Muscle layer of colon (tissue), 2 donors: ENCODE data around the gene GPC5.

Source experiments
- H3K27ac ChIP-seq: one replicate; pipeline ENCODE4 v1.7.0; 2013; ENCODE audit warnings: low read depth, mild to moderate bottlenecking, low read length, moderate library complexity
- H3K27me3 ChIP-seq, 2 donors: one replicate each; pipeline ENCODE4 v1.7.0; 2013; ENCODE audit warnings: low read length in 2 of 2, mild to moderate bottlenecking in 2 of 2; ENCODE audit not compliant: insufficient read depth in 2 of 2, control insufficient read depth in 1 of 2
- H3K36me3 ChIP-seq: one replicate; pipeline ENCODE4 v1.7.0; 2013; ENCODE audit warnings: mild to moderate bottlenecking, low read length; ENCODE audit not compliant: insufficient read depth
- H3K4me1 ChIP-seq: one replicate; pipeline ENCODE4 v1.7.0; 2013; ENCODE audit warnings: mild to moderate bottlenecking, low read length; ENCODE audit not compliant: insufficient read depth
- H3K4me3 ChIP-seq, 2 donors: one replicate each; pipeline ENCODE4 v1.7.0; 2013; ENCODE audit warnings: low read length in 2 of 2, low read depth in 1 of 2, mild to moderate bottlenecking in 1 of 2, moderate library complexity in 1 of 2
- H3K9ac ChIP-seq: one replicate; pipeline ENCODE4 v1.7.0; 2013; ENCODE audit warnings: low read length
- H3K9me3 ChIP-seq: one replicate; pipeline ENCODE4 v1.7.0; 2013; ENCODE audit warnings: mild to moderate bottlenecking, low read length
- donor health status: abdominal sarcoma.
- donor health status: Adenocarcinoma of cecum.

GPC5 gene

DNA sequence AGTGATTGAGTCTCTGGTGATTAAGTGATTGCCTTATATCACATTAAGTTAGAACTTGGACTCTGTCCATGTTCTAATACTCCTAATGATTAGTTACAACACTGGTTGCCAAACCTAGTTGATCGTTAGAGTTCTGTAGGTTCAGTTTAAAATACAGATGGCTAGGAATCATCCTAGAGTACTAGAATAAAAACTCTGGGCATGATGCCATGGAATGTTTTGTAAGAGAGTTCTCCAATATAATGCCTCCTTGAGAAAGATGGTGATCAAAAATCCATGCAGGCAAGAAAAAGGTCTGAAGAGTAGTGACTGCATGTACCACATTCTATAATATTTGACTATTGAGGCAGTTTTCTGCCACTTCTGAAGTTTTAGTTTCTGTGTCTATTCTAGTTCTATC, 176.3 kb downstream of the GPC5 start:
- H3K4me3 ChIP-seq: no peak overlapping the region
- H3K9me3 ChIP-seq: no peaks in the 10 kb centered on the region
- H3K9ac ChIP-seq: no peak overlapping the region
- no peaks in the 10 kb centered on the region for H3K27me3 ChIP-seq
- H3K27ac ChIP-seq: no peak overlapping the region
- H3K36me3 ChIP-seq: no peaks in the 10 kb centered on the region
- H3K4me1 ChIP-seq: no peaks in the 10 kb centered on the region

DNA sequence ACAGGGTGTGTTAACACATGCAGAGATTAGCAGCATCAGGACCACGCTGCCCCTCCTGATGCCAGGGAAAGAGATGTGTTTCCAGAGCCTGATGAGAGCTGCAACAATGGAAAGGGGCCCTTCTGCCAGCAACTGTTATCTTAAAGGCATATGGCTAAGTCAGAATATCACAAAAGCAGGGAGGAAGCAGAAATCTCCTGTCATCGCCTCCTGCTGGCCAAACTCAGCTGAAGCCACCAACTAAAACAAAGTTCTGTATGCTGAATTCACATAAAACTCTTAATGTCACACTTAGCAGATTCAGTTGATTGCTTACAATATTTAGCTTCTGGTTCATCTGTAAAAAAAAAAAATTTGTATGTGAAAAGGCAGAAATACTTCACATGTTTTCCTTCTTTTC, 178.2 kb downstream of the GPC5 start:
- Histone ChIP-seq H3K27me3 (no peaks in the 10 kb centered on the region), H3K36me3 (no peaks in the 10 kb centered on the region), H3K9ac (no peak overlapping the region), H3K4me3 (no peak overlapping the region), H3K27ac (no peak overlapping the region), H3K4me1 (no peaks in the 10 kb centered on the region), H3K9me3 (no peaks in the 10 kb centered on the region)

DNA sequence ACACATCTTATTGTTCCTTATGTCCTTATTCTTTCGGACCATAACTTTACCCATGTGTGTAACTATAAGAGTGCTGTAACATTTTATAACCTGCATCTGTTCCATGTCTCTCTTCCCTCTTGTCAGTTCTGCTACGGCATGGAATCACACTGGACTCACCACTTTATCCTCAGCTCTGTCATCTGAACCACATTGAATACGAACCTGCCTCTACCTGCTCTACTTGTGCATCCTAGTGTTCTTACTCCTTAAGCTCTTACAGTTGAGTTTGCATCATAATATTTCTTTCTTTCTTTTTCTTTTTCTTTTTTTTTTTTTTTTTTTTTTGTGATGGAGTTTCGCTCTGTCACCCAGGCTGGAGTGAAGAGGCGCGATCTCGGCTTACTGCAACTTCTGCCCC, 180.9 kb downstream of the GPC5 start:
- H3K4me1 ChIP-seq: no peaks in the 10 kb centered on the region
- H3K9ac ChIP-seq: no peak overlapping the region
- no peaks in the 10 kb centered on the region for H3K36me3 ChIP-seq
- no peak overlapping the region for H3K4me3 ChIP-seq
- no peak overlapping the region for H3K27ac ChIP-seq
- H3K27me3 ChIP-seq: no peaks in the 10 kb centered on the region
- no peaks in the 10 kb centered on the region for H3K9me3 ChIP-seq

DNA sequence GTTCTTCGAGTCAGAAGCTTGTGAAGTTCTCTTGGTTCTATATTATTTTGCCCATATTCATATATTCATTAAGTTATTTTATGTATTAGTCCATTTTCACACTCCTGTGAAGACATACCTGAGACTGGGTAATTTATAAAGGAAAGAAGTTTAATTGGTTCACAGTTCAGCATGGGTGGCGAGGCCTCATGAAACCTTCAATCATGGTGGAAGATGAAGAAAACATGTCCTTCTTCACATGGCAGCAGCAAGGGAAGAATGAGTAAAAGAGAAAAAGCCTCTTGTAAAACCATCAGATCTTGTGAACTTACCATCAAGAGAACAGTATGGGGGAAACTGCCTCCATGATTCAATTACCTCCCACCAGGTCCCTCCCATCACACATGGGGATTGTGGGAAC, 182.3 kb downstream of the GPC5 start:
- no peak overlapping the region for H3K9ac ChIP-seq
- no peaks in the 10 kb centered on the region for H3K36me3 ChIP-seq
- no peak overlapping the region for H3K27ac ChIP-seq
- H3K4me3 ChIP-seq: no peak overlapping the region
- H3K9me3 ChIP-seq: no peaks in the 10 kb centered on the region
- no peaks in the 10 kb centered on the region for H3K27me3 ChIP-seq
- H3K4me1 ChIP-seq: no peaks in the 10 kb centered on the region

DNA sequence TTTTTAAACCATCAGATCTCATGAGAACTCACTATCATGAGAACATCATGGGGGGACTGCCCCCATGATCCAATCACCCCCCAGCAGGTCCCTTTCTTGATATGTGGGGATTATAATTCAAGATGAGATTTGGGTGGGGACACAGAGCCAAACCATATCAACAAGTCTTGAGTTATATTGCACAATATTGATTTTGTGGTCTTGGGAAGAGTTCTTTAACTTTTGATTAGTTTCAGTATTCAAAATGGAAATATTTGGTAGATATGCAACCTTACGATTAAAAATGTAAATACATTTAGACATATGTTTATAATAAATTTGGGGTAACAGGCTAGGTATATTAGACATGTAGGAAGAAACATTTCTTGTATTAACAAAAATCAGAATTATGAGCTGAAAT, 188.2 kb downstream of the GPC5 start:
- Histone ChIP-seq H3K9me3 (no peaks in the 10 kb centered on the region), H3K27ac (no peak overlapping the region), H3K9ac (no peak overlapping the region), H3K4me1 (peaks cover 7% of the 10 kb centered on the region), H3K27me3 (no peaks in the 10 kb centered on the region), H3K4me3 (no peak overlapping the region), H3K36me3 (no peaks in the 10 kb centered on the region)

DNA sequence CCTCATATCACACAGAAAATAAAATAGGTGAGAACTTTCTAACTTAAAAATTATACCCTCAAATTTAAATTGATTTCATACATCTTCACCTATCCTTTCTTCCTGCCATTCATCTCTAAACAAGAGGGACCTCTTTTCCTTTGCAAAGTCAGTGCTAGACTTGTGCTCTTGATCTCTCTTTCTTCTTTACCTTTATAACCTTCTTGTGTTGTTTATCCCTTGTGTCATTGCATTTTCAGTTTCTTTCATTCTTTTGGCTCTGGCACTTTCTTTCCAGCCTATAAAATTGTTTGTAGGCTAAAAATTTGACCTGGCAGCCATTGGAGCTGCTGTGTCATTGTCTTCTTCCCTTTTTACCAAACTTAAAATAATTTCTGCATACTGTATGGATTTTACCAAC, 190.1 kb downstream of the GPC5 start:
- peaks cover 7% of the 10 kb centered on the region for H3K4me1 ChIP-seq
- no peaks in the 10 kb centered on the region for H3K36me3 ChIP-seq
- H3K9ac ChIP-seq: no peak overlapping the region
- H3K4me3 ChIP-seq: no peak overlapping the region
- H3K27me3 ChIP-seq: no peaks in the 10 kb centered on the region
- H3K27ac ChIP-seq: no peak overlapping the region
- no peaks in the 10 kb centered on the region for H3K9me3 ChIP-seq

DNA sequence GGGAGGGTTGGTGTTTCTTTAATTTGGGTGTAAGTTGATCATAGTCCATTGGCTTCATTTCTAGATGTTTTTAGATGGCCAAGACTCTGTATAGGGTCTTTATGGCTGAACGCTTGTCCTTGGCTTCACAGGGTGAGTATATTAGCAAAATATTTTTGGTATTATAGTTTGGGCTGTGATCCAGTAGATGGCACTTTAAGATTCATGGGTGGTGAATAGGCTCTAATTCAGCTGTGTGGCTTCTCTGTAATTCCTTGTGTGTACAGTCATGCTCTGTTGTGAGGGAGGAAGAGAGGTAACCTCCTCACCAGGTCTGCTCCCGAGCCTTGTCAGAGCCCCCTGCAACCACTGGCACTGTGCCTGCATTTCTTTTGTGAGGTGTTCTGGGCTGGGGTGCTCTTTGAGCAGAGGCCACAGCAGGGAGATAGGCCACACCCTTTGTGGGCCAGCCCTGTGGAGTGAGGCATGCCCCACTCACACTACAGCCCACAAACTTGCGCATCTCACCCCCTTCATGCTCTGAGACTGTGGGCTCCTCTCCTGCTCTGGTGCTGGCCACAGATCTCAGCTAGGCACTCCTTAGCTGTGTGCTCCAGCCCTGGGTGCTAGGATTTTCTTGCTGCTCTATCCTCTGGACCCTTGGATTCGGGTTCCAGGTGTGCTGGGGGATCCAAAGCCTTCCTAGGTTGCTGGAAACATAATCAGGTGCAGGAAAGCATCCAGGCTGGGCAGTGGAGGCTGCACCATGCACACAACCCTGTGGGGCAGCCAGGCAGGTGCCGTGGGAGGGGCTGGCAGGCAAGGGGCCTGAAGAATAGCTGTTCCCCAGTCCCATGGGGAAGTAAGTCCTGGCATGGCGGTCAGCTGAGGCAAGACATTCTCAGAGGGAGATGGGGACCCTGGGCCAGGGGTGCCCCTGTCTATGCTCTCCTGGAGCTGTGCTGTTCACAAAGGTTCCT, 193.9 kb downstream of the GPC5 start:
- Histone ChIP-seq H3K36me3 (no peaks in the 10 kb centered on the region), H3K4me3 (no peak overlapping the region), H3K27me3 (no peaks in the 10 kb centered on the region), H3K9me3 (no peaks in the 10 kb centered on the region), H3K27ac (no peak overlapping the region), H3K9ac (no peak overlapping the region), H3K4me1 (peaks cover 7% of the 10 kb centered on the region)

DNA sequence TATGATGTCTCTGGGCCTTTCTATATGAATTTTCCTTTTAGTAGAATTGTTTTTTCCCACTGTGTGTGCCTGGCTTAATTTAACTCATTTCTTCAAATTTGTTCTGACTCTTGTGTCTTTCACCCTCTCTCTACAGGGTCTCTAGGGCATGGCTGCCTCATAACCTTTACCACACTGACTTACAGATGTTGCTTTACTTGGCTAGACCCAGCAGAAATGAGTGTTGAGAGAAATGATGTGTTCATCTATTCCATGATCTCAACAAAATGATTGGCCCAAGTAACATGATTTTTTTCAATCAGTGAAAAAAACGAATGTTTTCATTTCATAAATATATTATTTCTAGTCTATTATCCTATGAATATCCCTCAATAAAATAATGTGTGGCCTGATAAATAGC, 195.0 kb downstream of the GPC5 start:
- Histone ChIP-seq H3K4me3 (no peak overlapping the region), H3K9me3 (no peaks in the 10 kb centered on the region), H3K27me3 (no peaks in the 10 kb centered on the region), H3K9ac (no peak overlapping the region), H3K4me1 (no peaks in the 10 kb centered on the region), H3K36me3 (no peaks in the 10 kb centered on the region), H3K27ac (no peak overlapping the region)

DNA sequence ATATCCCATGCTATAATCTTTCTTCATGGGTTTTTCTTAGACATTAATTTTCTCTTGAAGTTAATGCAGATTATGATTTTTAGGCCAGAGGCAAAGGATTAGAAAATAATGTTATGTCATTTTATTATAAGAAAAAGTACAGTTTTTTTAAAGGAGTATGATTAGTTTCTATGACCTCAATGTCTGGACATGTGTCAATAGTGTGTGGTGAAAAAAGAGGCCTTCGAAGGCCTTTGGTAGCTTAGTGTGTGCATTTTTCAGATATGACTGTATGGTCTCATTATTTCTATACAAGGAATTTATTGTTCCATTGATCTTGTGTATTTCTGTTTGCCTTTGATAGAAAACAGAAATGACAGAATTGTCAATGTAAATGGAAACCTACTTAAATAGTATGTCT, 195.6 kb downstream of the GPC5 start:
- Histone ChIP-seq H3K9ac (no peak overlapping the region), H3K4me1 (no peaks in the 10 kb centered on the region), H3K27me3 (no peaks in the 10 kb centered on the region)

DNA sequence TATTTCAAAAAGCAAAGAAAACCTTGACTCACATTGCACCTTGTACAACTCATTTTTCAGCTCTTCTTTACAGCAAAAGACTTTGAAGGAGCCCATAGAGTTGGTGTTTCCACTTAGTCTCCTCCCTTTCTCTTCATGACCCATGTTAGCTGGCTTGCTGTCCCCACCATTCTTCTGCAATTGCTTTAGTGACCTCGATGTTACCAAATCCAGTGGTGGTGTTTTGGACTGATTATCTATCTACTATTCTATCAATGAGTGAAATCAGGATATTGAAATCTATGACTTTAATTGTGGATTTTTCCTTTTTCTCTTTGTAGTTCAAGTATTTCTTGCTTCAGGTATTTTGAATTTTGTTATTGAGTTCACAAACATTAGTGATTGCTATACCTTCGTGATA, 197.3 kb downstream of the GPC5 start:
- no peaks in the 10 kb centered on the region for H3K36me3 ChIP-seq
- no peaks in the 10 kb centered on the region for H3K9me3 ChIP-seq
- H3K27ac ChIP-seq: no peak overlapping the region
- H3K27me3 ChIP-seq: no peaks in the 10 kb centered on the region
- H3K4me1 ChIP-seq: no peaks in the 10 kb centered on the region
- no peak overlapping the region for H3K9ac ChIP-seq
- no peak overlapping the region for H3K4me3 ChIP-seq

More for the DNA sequence above, 195.6 kb downstream of the GPC5 start:
- no peak overlapping the region for H3K4me3 ChIP-seq
- H3K9me3 ChIP-seq: no peaks in the 10 kb centered on the region
- H3K27ac ChIP-seq: no peak overlapping the region
- H3K36me3 ChIP-seq: no peaks in the 10 kb centered on the region

DNA sequence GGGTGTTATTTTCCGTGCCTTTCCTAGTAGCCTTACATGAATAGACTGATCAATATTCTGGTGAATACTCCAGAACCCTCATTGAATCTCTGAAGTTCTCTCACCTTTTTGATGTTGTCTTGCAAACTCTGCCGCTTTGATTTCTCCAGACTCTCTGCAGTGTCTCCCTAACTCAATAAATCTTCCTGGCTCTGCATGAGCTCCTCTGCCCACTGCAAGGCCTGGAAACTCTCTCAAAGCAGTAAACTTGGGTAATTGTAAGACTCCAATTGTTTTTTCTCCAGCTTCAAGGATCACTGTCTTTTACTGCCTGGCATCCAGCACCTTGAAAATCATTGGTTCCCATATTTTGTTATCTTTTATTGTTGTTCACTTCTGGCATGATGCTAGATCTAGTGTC, 198.4 kb downstream of the GPC5 start:
- Histone ChIP-seq H3K27me3 (no peaks in the 10 kb centered on the region), H3K9ac (no peak overlapping the region), H3K4me1 (no peaks in the 10 kb centered on the region), H3K9me3 (no peaks in the 10 kb centered on the region), H3K4me3 (no peak overlapping the region), H3K27ac (no peak overlapping the region), H3K36me3 (no peaks in the 10 kb centered on the region)

DNA sequence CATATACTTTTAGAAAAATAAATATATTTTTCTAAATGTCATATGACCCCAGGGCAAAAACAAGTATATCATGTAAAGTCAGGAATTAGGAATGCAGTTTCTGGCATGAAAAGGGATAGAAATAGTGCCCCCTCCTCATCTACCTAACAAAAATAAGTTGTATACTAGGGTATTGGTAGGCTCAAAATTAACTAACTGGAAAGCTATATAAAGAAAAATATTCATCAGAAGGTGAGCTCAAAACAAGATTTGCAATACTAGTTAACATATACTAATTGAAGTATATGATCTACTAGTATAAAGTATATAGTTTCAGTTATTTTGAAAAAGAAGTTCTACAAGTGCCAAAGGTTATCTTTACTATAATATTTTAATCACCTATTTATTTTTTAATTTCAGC, 200.2 kb downstream of the GPC5 start:
- Histone ChIP-seq H3K27ac (no peak overlapping the region), H3K36me3 (no peaks in the 10 kb centered on the region), H3K9me3 (no peaks in the 10 kb centered on the region), H3K4me3 (no peak overlapping the region), H3K4me1 (no peaks in the 10 kb centered on the region), H3K27me3 (no peaks in the 10 kb centered on the region), H3K9ac (no peak overlapping the region)
